Kidney glomerular epithelial cell (primary cell): ENCODE results near the gene HRC.
"Not testable (repeated sequence)": the region's sequence is repeated elsewhere in the genome, so short reads cannot be mapped to it uniquely, and the experiment has no call there.

Source experiments
- DNase-seq: peaks from one replicate; lab custom pipeline; 2025; lab: John Stamatoyannopoulos, UW

Gene HRC

GRCh38 chr19:49135686-49136085 lies 19.5 kb downstream of the HRC start:
- no peak for DNase-seq

- no peak for DNase-seq
Measured at GRCh38 chr19:49133621-49134454, 21.4 kb downstream of the HRC start.

GRCh38 chr19:49132974-49133609 lies 22.1 kb downstream of the HRC start:
- no peak for DNase-seq

GRCh38 chr19:49130325-49130724 lies 24.9 kb downstream of the HRC start:
- no peak for DNase-seq

- DNase-seq: no peak
Measured at GRCh38 chr19:49129238-49129583, 26.0 kb downstream of the HRC start.

GRCh38 chr19:49128545-49129237 lies 26.5 kb downstream of the HRC start:
- DNase-seq: no peak

GRCh38 chr19:49127674-49128544 lies 27.3 kb downstream of the HRC start:
- peak; percentile 91 for DNase-seq

- not testable (repeated sequence) for DNase-seq
Measured at GRCh38 chr19:49127225-49127624, 28.0 kb downstream of the HRC start.

- DNase-seq: no peak
Measured at GRCh38 chr19:49126575-49126974, 28.6 kb downstream of the HRC start.

- DNase-seq: no peak
Measured at GRCh38 chr19:49125025-49125731, 30.0 kb downstream of the HRC start.

GRCh38 chr19:49123285-49123684 lies 31.9 kb downstream of the HRC start:
- not testable (repeated sequence) for DNase-seq

- not testable (repeated sequence) for DNase-seq
Measured at GRCh38 chr19:49121841-49122240, 33.4 kb downstream of the HRC start.

GRCh38 chr19:49120868-49121267 lies 34.3 kb downstream of the HRC start:
- no peak for DNase-seq

GRCh38 chr19:49120325-49120683 lies 34.9 kb downstream of the HRC start:
- DNase-seq: no peak

- DNase-seq: peak; percentile 21
Measured at GRCh38 chr19:49119411-49120324, 35.5 kb downstream of the HRC start, which contains the start of gene PPFIA3. TSS of gene PPFIA3 (plus strand) at chr19:49119544. CDS start at chr19:49127874, 8,330 bp downstream.

- DNase-seq: peak; percentile 84
Measured at GRCh38 chr19:49118565-49119410, 36.4 kb downstream of the HRC start, which contains the start of gene C19orf73. TSS of gene C19orf73 (minus strand) at chr19:49119143. CDS start at chr19:49119022, 121 bp downstream.

GRCh38 chr19:49117677-49118564 lies 37.3 kb downstream of the HRC start:
- no peak for DNase-seq

GRCh38 chr19:49116544-49116943 lies 38.7 kb downstream of the HRC start:
- no peak for DNase-seq
